GM18907 (cell line): Measurements from ENCODE around the gene DMXL2.
"Not testable (repeated sequence)": the region's sequence is repeated elsewhere in the genome, so short reads cannot be mapped to it uniquely, and the experiment has no call there.

ENCODE experiments used
- ATAC-seq: cut with Tn5 transposase; IDR thresholded peaks from one replicate; pipeline ENCODE4 v1.9.1; 2021; ENCODE audit warnings: mild to moderate bottlenecking, moderate library complexity; ENCODE audit not compliant: unreplicated experiment

The DMXL2 gene

DNA sequence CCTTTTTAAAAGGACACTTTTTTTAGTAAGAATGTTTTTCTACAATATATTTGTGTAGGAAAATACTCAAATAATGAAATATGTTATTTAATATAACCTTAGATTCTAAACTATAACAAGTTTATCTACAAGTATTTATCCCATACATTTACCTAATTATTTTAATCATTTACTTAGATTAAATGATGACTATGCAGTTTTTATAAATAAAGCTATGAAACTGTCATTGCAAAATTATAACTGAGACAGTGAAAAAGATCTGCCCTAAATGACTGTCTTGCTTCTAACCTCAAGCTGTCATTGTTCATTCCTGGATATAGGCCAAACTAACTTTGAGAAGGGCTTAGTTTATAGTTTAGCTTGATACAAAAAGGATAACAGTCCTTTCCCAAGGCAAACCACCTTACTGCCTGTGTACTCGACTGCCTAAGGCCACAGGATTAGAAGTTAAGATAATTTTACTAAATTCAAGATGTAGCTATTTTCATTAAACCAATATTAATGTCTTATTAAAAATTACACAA, 197.0 kb downstream of the DMXL2 start:
- ATAC-seq = no peak

GRCh38 chr15:51424780-51425179, 197.8 kb downstream of the DMXL2 start:
- no peak for ATAC-seq

GRCh38 chr15:51423040-51423439, 199.5 kb downstream of the DMXL2 start:
- ATAC-seq = not testable (repeated sequence)

GRCh38 chr15:51416129-51416528, 206.4 kb downstream of the DMXL2 start:
- no peak for ATAC-seq

GRCh38 chr15:51414256-51414860, 208.2 kb downstream of the DMXL2 start:
- ATAC-seq = no peak

DNA sequence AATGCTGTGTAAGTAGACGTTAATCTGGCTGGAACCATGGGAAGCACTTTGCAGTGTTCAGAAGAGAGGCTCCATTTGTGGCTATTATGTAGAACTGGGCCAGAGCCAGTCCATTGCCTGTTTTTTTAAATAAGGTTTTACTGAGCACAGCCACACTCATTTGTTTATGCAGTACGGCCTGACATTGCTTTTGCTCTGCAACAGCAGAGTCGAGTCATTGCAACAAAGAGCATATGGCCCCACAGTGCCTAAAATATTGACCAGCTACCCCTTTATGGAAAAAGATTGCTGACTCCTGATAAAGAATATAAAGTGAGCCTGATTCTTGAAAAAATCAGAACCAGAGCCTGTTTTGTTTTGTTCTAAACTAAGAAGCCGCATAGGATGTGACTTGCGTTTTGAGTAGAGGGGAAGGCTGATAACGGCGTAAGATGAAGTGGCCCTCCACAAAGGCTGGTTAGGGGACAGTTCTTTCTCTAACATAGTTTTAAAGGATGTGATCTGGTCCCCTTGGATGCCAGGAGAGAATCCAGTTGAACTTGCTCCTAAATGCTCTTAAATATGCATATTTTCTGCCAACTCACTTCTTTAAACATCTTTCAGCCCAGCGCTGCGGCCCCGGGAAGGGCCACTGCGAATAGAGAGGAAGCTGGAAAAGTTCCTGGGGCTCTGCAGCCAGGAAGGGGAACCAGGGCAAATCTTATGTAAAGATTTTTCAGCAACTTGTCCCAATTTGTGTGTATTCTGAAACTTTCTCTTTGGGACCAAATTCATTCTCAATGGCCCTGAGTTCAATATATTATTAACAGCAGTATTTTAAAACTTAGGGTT, 216.7 kb downstream of the DMXL2 start:
- no peak for ATAC-seq

- no peak for ATAC-seq
Measured at GRCh38 chr15:51403946-51404695, 218.4 kb downstream of the DMXL2 start.

DNA sequence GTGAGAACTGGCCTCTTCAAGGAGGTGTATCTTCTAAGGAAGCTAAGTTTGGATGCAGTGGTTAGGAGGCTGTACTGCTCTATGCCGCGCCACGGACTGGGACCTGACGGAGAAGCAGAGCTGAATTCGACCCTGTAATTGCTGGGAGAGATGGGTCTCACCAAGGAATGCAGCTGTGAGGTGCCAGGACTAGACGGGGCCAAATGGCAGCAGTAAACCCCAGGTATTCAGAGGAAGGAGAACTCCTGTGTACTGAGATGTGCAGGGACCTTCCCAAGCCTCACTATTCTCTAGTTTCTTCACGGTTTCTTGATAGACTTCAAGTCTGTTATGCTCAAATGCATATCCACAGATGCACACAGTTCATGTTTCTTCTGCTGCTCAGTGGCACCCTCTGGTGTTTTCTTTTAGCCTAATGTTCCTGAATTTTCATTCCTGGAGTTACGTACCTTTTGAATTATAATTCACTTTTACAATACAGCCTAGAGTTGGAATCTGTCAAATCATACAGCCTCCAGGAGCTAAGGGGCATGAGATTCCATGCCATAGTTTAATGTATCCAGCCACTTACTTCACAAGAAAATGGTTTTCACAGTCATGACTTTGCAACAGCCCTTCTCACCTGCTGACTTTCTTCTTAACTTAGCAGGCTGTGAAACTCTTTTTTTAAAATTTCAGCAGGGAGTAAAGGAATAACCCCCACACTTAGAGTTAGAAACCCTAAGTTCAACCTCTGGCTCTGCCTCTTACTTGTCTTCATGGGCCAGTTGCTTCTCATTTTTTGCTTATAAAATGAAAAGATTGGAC, 219.3 kb downstream of the DMXL2 start:
- no peak for ATAC-seq

GRCh38 chr15:51401872-51402517, 220.6 kb downstream of the DMXL2 start:
- no peak for ATAC-seq

GRCh38 chr15:51401051-51401780, 221.4 kb downstream of the DMXL2 start:
- no peak for ATAC-seq

DNA sequence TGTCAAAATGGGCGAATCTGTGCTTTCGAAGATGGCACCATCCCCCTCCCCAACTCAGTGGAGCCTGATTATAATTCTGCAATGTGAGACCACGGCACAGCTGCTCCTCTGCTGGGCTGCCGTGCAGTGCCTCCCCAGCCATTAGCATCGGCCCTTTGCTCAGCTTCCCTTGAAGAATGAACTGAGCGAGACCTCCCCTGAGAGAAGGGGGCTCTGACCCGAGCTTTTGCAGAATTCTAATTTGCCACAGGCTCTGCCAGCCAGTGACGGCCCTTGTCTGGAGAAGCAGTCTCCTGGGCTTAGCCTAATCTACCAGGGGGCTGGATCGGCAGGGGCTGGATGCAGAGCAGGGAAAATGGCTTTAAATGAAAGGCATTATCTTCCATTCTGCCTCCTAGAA, 223.9 kb downstream of the DMXL2 start:
- no peak for ATAC-seq
